ENCODE measurements around the gene CYP4V2. TPM values are rescaled to one million over a fixed set of nuclear protein-coding genes. Genes with fewer than 3 reads are reported as not detected.

The CYP4V2 gene
- total and polyA plus RNA-seq, 2 donors (not counting 1 experiment from before 2014, with no cell fraction given) = 9.5 to 18.3 TPM

DNA sequence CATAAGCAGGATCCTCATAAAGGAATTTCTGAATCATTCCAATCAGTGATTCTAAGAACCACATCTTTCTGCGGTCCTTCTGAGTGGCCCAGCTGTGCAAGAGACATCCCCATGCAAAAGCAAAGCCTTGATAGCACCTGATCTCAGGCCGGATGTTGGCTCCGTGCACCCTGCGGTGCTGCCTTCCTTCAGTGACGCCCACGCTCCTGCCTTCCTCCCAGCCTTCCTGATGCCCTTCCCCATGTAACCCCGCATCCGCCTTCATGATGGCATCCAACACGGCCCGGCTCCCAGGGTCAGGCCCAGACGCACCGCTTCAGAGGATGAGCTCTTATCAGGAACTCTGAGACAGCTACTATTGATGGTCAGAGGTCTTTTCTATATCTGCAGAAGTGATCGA, 20.4 kb upstream of the CYP4V2 start:
- DNase-seq = no peak
- Mint-ChIP-seq H3K9me3 (ENCODE audit: insufficient read depth) (no peaks in the 10 kb centered on the region), H3K4me3 (no peak overlapping the region), H3K27ac (no peak overlapping the region), H3K4me1 (no peaks in the 10 kb centered on the region), H3K27me3 (peaks cover 25% of the 10 kb centered on the region)
- POLR2A ChIA-PET = no interaction called here
- ATAC-seq (ENCODE audit: low read depth) = no peak
- intact Hi-C loops (cut with micrococcal nuclease) = no loop called here
- H3K27me3 ChIP-seq (replicated peaks in 1 of 4; ENCODE audit: control extremely low read depth in 1 of 4, control insufficient read depth in 3 of 4, insufficient read depth in 4 of 4, low read length in 3 of 4) = no peaks in the 10 kb centered on the region
- WGBS (ENCODE audit: insufficient coverage) = 93% methylated on average over 10 of the region's 13 CpGs
- H4K20me1 ChIP-seq (ENCODE audit: control insufficient read depth, insufficient read depth, low read length, poor library complexity, severe bottlenecking) = no peaks in the 10 kb centered on the region
- CTCF ChIA-PET = no interaction called here
- no peak overlapping the region for H3K27ac ChIP-seq (ENCODE audit: low read length in 2 of 2)
- no peak overlapping the region for H2AFZ ChIP-seq (ENCODE audit: insufficient read depth, low read depth, low read length, poor library complexity, severe bottlenecking)
- H3K9me3 ChIP-seq (ENCODE audit: control extremely low read depth in 1 of 3, control insufficient read depth in 2 of 3, insufficient read depth in 1 of 3, low read length in 2 of 3) = no peaks in the 10 kb centered on the region
- H3K4me1 ChIP-seq (ENCODE audit: control insufficient read depth in 2 of 2, insufficient read depth in 2 of 2, low read length in 2 of 2) = no peaks in the 10 kb centered on the region
- no peaks in the 10 kb centered on the region for H3K79me2 ChIP-seq (ENCODE audit: control insufficient read depth, insufficient read depth, low read length)
- TF ChIP-seq, protein P1, sequence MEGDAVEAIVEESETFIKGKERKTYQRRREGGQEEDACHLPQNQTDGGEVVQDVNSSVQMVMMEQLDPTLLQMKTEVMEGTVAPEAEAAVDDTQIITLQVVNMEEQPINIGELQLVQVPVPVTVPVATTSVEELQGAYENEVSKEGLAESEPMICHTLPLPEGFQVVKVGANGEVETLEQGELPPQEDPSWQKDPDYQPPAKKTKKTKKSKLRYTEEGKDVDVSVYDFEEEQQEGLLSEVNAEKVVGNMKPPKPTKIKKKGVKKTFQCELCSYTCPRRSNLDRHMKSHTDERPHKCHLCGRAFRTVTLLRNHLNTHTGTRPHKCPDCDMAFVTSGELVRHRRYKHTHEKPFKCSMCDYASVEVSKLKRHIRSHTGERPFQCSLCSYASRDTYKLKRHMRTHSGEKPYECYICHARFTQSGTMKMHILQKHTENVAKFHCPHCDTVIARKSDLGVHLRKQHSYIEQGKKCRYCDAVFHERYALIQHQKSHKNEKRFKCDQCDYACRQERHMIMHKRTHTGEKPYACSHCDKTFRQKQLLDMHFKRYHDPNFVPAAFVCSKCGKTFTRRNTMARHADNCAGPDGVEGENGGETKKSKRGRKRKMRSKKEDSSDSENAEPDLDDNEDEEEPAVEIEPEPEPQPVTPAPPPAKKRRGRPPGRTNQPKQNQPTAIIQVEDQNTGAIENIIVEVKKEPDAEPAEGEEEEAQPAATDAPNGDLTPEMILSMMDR (IDR thresholded peaks at IDR 0.05) = no peak
- TF ChIP-seq EZH2 (IDR thresholded peaks at IDR 0.05; ENCODE audit: borderline replicate concordance, insufficient read depth, low read depth, low read length, poor library complexity, severe bottlenecking) = no peak
- no peak overlapping the region for H3K9ac ChIP-seq (ENCODE audit: low read length)
- H3K36me3 ChIP-seq (replicated peaks in 1 of 2; ENCODE audit: control extremely low read depth in 1 of 2, control insufficient read depth in 1 of 2, extremely low read depth in 1 of 2, insufficient read depth in 2 of 2, low read length in 1 of 2) = no peaks in the 10 kb centered on the region
- H3K4me3 ChIP-seq (ENCODE audit: control extremely low read depth in 1 of 5, extremely low read depth in 1 of 5, insufficient read depth in 1 of 5, low read depth in 2 of 5, low read length in 4 of 5) = no peak overlapping the region
- no peak overlapping the region for H3K4me2 ChIP-seq (replicated peaks; ENCODE audit: low read depth, low read length, poor library complexity, severe bottlenecking)

GRCh38 chr4:186172546-186172945, 18.8 kb upstream of the CYP4V2 start:
- Mint-ChIP-seq H3K4me1 (no peaks in the 10 kb centered on the region), H3K9me3 (ENCODE audit: insufficient read depth) (no peaks in the 10 kb centered on the region), H3K27me3 (peaks cover 28% of the 10 kb centered on the region), H3K4me3 (no peak overlapping the region), H3K27ac (no peak overlapping the region)
- Histone ChIP-seq H3K27me3 (replicated peaks in 1 of 4; ENCODE audit: control extremely low read depth in 1 of 4, control insufficient read depth in 3 of 4, insufficient read depth in 4 of 4, low read length in 3 of 4) (peaks cover 0 to 3% (median 0%) of the 10 kb centered on the region in 4 experiments), H3K4me3 (ENCODE audit: control extremely low read depth in 1 of 5, extremely low read depth in 1 of 5, insufficient read depth in 1 of 5, low read depth in 2 of 5, low read length in 4 of 5) (no peak overlapping the region), H3K27ac (ENCODE audit: low read length in 2 of 2) (no peak overlapping the region), H4K20me1 (ENCODE audit: control insufficient read depth, insufficient read depth, low read length, poor library complexity, severe bottlenecking) (no peaks in the 10 kb centered on the region), H3K9ac (ENCODE audit: low read length) (no peak overlapping the region), H3K9me3 (ENCODE audit: control extremely low read depth in 1 of 3, control insufficient read depth in 2 of 3, insufficient read depth in 1 of 3, low read length in 2 of 3) (no peaks in the 10 kb centered on the region), H3K36me3 (replicated peaks in 1 of 2; ENCODE audit: control extremely low read depth in 1 of 2, control insufficient read depth in 1 of 2, extremely low read depth in 1 of 2, insufficient read depth in 2 of 2, low read length in 1 of 2) (no peaks in the 10 kb centered on the region), H3K4me2 (replicated peaks; ENCODE audit: low read depth, low read length, poor library complexity, severe bottlenecking) (no peak overlapping the region), H2AFZ (ENCODE audit: insufficient read depth, low read depth, low read length, poor library complexity, severe bottlenecking) (no peak overlapping the region), H3K4me1 (ENCODE audit: control insufficient read depth in 2 of 2, insufficient read depth in 2 of 2, low read length in 2 of 2) (no peaks in the 10 kb centered on the region), H3K79me2 (ENCODE audit: control insufficient read depth, insufficient read depth, low read length) (no peaks in the 10 kb centered on the region)
- TF ChIP-seq EZH2 (IDR thresholded peaks at IDR 0.05; ENCODE audit: borderline replicate concordance, insufficient read depth, low read depth, low read length, poor library complexity, severe bottlenecking) = no peak
- TF ChIP-seq, protein P1 (IDR thresholded peaks at IDR 0.05) = no peak
- no peak for DNase-seq
- ChIA-PET POLR2A (no interaction called here), CTCF (no interaction called here)
- WGBS (ENCODE audit: insufficient coverage) = 90% methylated on average over 2 of the region's 8 CpGs
- ATAC-seq (ENCODE audit: low read depth) = no peak
- intact Hi-C loops (cut with micrococcal nuclease) = no loop called here

Data from B cell (primary cell).